H1 (cell line): ENCODE results near the gene ENDOD1. TPM values are rescaled to one million over a fixed set of nuclear protein-coding genes. Genes with fewer than 3 reads are reported as not detected.

Experiments used
- ATF3 ChIP-seq: IDR thresholded peaks from 2 replicates; pipeline ENCODE4 v1.6.1; 2011; ENCODE audit warnings: low read depth, mild to moderate bottlenecking, low read length; ENCODE audit not compliant: insufficient read depth
- CBX5 ChIP-seq: fragments of 300-800, 300-1000 bp; sonication (generic); IDR thresholded peaks from 2 replicates; pipeline ENCODE4 v1.7.1; 2016; ENCODE audit warnings: antibody characterized with exemption, low read length, low read depth
- CBX8 ChIP-seq: fragments of 300-800, 300-1000 bp; sonication (generic); IDR thresholded peaks from 2 replicates; pipeline ENCODE4 v1.7.1; 2016; ENCODE audit warnings: low read depth, low read length, borderline replicate concordance
- CHD1 ChIP-seq: IDR thresholded peaks from 2 replicates; pipeline ENCODE4 v1.6.1; 2012; ENCODE audit warnings: low read depth, low read length, improper control_type of control experiment
- EP300 ChIP-seq, 2 experiments: IDR thresholded peaks; 1 replicate in 1 of 2; 2 replicates in 1 of 2; pipeline ENCODE4 v1.6.1; 2011 to 2012; ENCODE audit warnings: low read depth in 2 of 2, low read length in 2 of 2, mild to moderate bottlenecking in 2 of 2, borderline replicate concordance in 1 of 2, inconsistent platforms in 1 of 2, moderate library complexity in 1 of 2
- KDM5A ChIP-seq: fragments of 200-600 bp; IDR thresholded peaks from 2 replicates; pipeline ENCODE4 v1.7.1; 2012; ENCODE audit warnings: mild to moderate bottlenecking, low read length, inconsistent platforms, mixed read lengths
- MAFK ChIP-seq: IDR thresholded peaks from 2 replicates; pipeline ENCODE4 v1.6.1; 2012; ENCODE audit warnings: low read depth, mild to moderate bottlenecking, improper control_type of control experiment, low read length
- NRF1 ChIP-seq: IDR thresholded peaks from 2 replicates; pipeline ENCODE4 v1.6.1; 2011; ENCODE audit warnings: mild to moderate bottlenecking, low read depth, low read length, improper control_type of control experiment
- POLR2AphosphoS5 ChIP-seq: IDR thresholded peaks from 2 replicates; pipeline ENCODE4 v1.6.1; 2011; ENCODE audit warnings: low read depth, low read length
- SP2 ChIP-seq: IDR thresholded peaks from 2 replicates; pipeline ENCODE4 v1.6.1; 2012; ENCODE audit warnings: mild to moderate bottlenecking, low read length, inconsistent platforms
- TBP ChIP-seq: IDR thresholded peaks from 2 replicates; pipeline ENCODE4 v1.6.1; 2011; ENCODE audit warnings: low read depth, low read length, improper control_type of control experiment
- YY1 ChIP-seq: IDR thresholded peaks from 2 replicates; pipeline ENCODE4 v1.6.1; 2011; ENCODE audit warnings: low read depth, mild to moderate bottlenecking, low read length
- polyA plus RNA-seq, 7 experiments: library from polyadenylated mRNA; depleted of rRNA in 3 of 7; stranded (reverse) in 5 of 7; unstranded in 2 of 7; fragments of >200 nt in 5 of 7; fragments of 200-250 nt in 2 of 7; gene quantifications; 1 replicate in 5 of 7; 2 replicates in 1 of 7; 4 replicates in 1 of 7; pipeline versions ENCODE4 v1.2.1 to v1.2.3, GENCODE V29; 2011 to 2013; ENCODE audit warnings: missing spikeins in 2 of 7, mixed read lengths in 2 of 7
- total RNA-seq: library from RNA; stranded (reverse); fragmentation: NEBNext Ultra II Directional; extraction: Animal tissue kit (Norgen Biotek cat#: 25700); gene quantifications from 2 replicates; pipeline ENCODE4 v1.2.1, GENCODE V29; 2021

Gene ENDOD1
- total and polyA plus RNA-seq, 2 of the 8 experiments (the other 6 are each of a cell fraction or from before 2014, with no cell fraction given) = 1.2 to 2.5 TPM

GRCh38 chr11:95085117-95085816 lies 4.4 kb upstream of the ENDOD1 start (continued):
- TF ChIP-seq NRF1 (no peak), MAFK (no peak), ATF3 (no peak), CBX5 (no peak), SP2 (no peak), TBP (no peak), YY1 (no peak), KDM5A (no peak), CBX8 (no peak), CHD1 (no peak), POLR2AphosphoS5 (no peak), EP300 (IDR thresholded peaks at IDR 0.05; ENCODE audit: borderline replicate concordance in 1 of 2, low read depth in 2 of 2, low read length in 2 of 2) (no peak)
- TF ChIP-seq, all 59 proteins: peak for 0
